ENCODE results near the gene ZFYVE9. TPM values are rescaled to one million over a fixed set of nuclear protein-coding genes. Genes with fewer than 3 reads are reported as not detected.

ZFYVE9 gene
- total and polyA plus RNA-seq, 9 of the 15 experiments (the other 6 are each of a cell fraction or from before 2014, with no cell fraction given), result 0.52 to 14.4 (median 8.9) TPM

GRCh38 chr1:52365746-52366516, 224.0 kb downstream of the ZFYVE9 start, which contains the start of gene CC2D1B (continued):
- TF ChIP-seq SIN3A (IDR thresholded peaks at IDR 0.05; ENCODE audit: borderline replicate concordance in 2 of 2, control insufficient read depth in 1 of 2, low read depth in 2 of 2, low read length in 2 of 2) (peak; percentile 56 to 83; a peak in 3 of 4 replicates), ZNF133 (CRISPR knock-in tag; IDR thresholded peaks at IDR 0.05) (no peak), HDAC1 (IDR thresholded peaks at IDR 0.05) (peak in 1 of 2 experiments; percentile 91; a peak in 2 of 4 replicates), SMARCE1 (IDR thresholded peaks at IDR 0.05) (no peak), EP300 (IDR thresholded peaks at IDR 0.05; ENCODE audit: low read length) (peak; percentile 18; the same call in 1 of the 2 replicates), EP400 (IDR thresholded peaks at IDR 0.05) (peak; percentile 78; the same call in 1 of the 2 replicates), PRDM10 (IDR thresholded peaks at IDR 0.05; ENCODE audit: partially characterized antibody) (peak; percentile 43), E4F1 (CRISPR knock-in tag; IDR thresholded peaks at IDR 0.05; ENCODE audit: borderline replicate concordance) (no peak), SRF (CRISPR knock-in tag; IDR thresholded peaks at IDR 0.05) (peak in 1 of 2 experiments; percentile 78; a peak in 1 of 4 replicates), TAF9B (IDR thresholded peaks at IDR 0.05; ENCODE audit: partially characterized antibody) (no peak), HNRNPK (IDR thresholded peaks at IDR 0.05; ENCODE audit: low read depth, low read length, poor library complexity, severe bottlenecking) (peak; percentile 54), SAFB2 (IDR thresholded peaks at IDR 0.05; ENCODE audit: borderline replicate concordance, low read depth, low read length, severe bottlenecking) (no peak), NR4A1 (CRISPR knock-in tag; IDR thresholded peaks at IDR 0.05) (no peak), NR4A1 (tag; IDR thresholded peaks at IDR 0.05) (0 out of 2 replicates have a peak, but pooled peaks have one; percentile 43), TEAD1 (CRISPR knock-in tag; IDR thresholded peaks at IDR 0.05) (0 out of 4 replicates have a peak, but pooled peaks of 1 of the 2 experiments have one; percentile 76), E2F6 (IDR thresholded peaks at IDR 0.05; ENCODE audit: borderline replicate concordance in 1 of 2, extremely low read depth in 1 of 2, insufficient read depth in 1 of 2, insufficient read length in 1 of 2, low read depth in 1 of 2, low read length in 1 of 2, poor library complexity in 1 of 2, severe bottlenecking in 1 of 2) (peak in 1 of 2 experiments; percentile 80), DPF2 (IDR thresholded peaks at IDR 0.05) (no peak), CBX1 (IDR thresholded peaks at IDR 0.05; ENCODE audit: low read depth) (peak; percentile 85)

Measured in K562 (cell line).